RWPE2 (cell line): ENCODE results near the gene AGA.

ENCODE experiments used
- ATAC-seq: fragments of 200-7000 bp; cut with Tn5 transposase; 3 replicates; pipeline ENCODE4 v1.9.1; 2021; ENCODE audit warnings: low read depth
- DNase-seq: peaks from one replicate; pipeline ENCODE4 v3.0.0-alpha.2; 2020; ENCODE audit warnings: low spot score
- H3K27ac ChIP-seq: fragments of 450-650 bp; 2 replicates; pipeline ENCODE4 v1.5.1; 2017; ENCODE audit warnings: mild to moderate bottlenecking; ENCODE audit not compliant: poor library complexity, severe bottlenecking
- H3K27me3 ChIP-seq: fragments of 250-450 bp; sonication (Bioruptor Pico); 2 replicates; pipeline ENCODE4 v1.5.1; 2021; ENCODE audit warnings: mild to moderate bottlenecking, moderate library complexity; ENCODE audit not compliant: insufficient read depth, poor library complexity, severe bottlenecking
- H3K36me3 ChIP-seq: fragments of 250-450 bp; sonication (Bioruptor Pico); 2 replicates; pipeline ENCODE4 v1.5.1; 2020; ENCODE audit warnings: low read depth, mild to moderate bottlenecking, moderate library complexity
- H3K4me1 ChIP-seq: fragments of 250-450 bp; sonication (Bioruptor Pico); 2 replicates; pipeline ENCODE4 v1.5.1; 2021; ENCODE audit warnings: mild to moderate bottlenecking, moderate library complexity; ENCODE audit not compliant: insufficient read depth, poor library complexity, severe bottlenecking
- H3K4me3 ChIP-seq: fragments of 250-450 bp; sonication (Bioruptor Pico); 2 replicates; pipeline ENCODE4 v1.5.1; 2021; ENCODE audit warnings: mild to moderate bottlenecking, moderate library complexity; ENCODE audit not compliant: severe bottlenecking
- H3K9me3 ChIP-seq: fragments of 250-450 bp; sonication (Bioruptor Pico); 2 replicates; pipeline ENCODE4 v1.5.1; 2021; ENCODE audit warnings: mild to moderate bottlenecking, moderate library complexity; ENCODE audit not compliant: severe bottlenecking
- TF ChIP-seq, protein P1 (sequence below): fragments of 450-650 bp; IDR thresholded peaks from one replicate; pipeline ENCODE4 v1.5.1; 2017; ENCODE audit warnings: mild to moderate bottlenecking, moderate library complexity; ENCODE audit not compliant: poor library complexity, severe bottlenecking

AGA gene

GRCh38 chr4:177464026-177464425 lies 21.8 kb upstream of the AGA start:
- no peaks in the 10 kb centered on the region for H3K36me3 ChIP-seq
- peak; percentile 90 for ATAC-seq
- H3K9me3 ChIP-seq = no peaks in the 10 kb centered on the region
- H3K27ac ChIP-seq = no peak overlapping the region
- H3K27me3 ChIP-seq = no peaks in the 10 kb centered on the region
- H3K4me1 ChIP-seq = peaks cover 7% of the 10 kb centered on the region
- DNase-seq = no peak
- TF ChIP-seq, protein P1, sequence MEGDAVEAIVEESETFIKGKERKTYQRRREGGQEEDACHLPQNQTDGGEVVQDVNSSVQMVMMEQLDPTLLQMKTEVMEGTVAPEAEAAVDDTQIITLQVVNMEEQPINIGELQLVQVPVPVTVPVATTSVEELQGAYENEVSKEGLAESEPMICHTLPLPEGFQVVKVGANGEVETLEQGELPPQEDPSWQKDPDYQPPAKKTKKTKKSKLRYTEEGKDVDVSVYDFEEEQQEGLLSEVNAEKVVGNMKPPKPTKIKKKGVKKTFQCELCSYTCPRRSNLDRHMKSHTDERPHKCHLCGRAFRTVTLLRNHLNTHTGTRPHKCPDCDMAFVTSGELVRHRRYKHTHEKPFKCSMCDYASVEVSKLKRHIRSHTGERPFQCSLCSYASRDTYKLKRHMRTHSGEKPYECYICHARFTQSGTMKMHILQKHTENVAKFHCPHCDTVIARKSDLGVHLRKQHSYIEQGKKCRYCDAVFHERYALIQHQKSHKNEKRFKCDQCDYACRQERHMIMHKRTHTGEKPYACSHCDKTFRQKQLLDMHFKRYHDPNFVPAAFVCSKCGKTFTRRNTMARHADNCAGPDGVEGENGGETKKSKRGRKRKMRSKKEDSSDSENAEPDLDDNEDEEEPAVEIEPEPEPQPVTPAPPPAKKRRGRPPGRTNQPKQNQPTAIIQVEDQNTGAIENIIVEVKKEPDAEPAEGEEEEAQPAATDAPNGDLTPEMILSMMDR = no peak
- H3K4me3 ChIP-seq = no peak overlapping the region

DNA sequence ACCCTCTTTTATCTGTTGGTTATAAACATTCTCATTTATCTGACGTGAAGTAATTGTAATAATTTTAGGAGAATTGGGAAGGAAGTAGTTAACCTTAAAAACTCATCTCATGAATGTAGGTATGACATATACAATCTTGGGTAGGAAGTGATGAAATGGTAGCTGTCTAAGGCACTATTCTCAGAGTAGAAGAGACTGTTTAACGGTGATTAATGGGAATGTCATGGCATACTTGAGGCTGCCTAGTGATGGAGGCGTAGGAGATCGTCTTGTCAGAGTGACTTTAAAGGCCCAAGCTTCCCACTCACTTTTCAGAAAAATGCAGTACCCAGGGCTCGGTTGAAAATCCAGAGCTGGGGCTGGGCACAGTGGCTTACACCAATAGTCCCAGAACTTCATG lies 19.4 kb upstream of the AGA start:
- H3K4me3 ChIP-seq = no peak overlapping the region
- DNase-seq (no peak), ATAC-seq (peak; percentile 64; the same call in 2 of the 3 replicates)
- H3K9me3 ChIP-seq = no peaks in the 10 kb centered on the region
- TF ChIP-seq, protein P1 = no peak
- H3K36me3 ChIP-seq = no peaks in the 10 kb centered on the region
- peaks cover 7% of the 10 kb centered on the region for H3K4me1 ChIP-seq
- H3K27me3 ChIP-seq = no peaks in the 10 kb centered on the region
- no peak overlapping the region for H3K27ac ChIP-seq

GRCh38 chr4:177460460-177460859 lies 18.2 kb upstream of the AGA start:
- Histone ChIP-seq H3K4me1 (peaks cover 7% of the 10 kb centered on the region), H3K27ac (no peak overlapping the region), H3K36me3 (peaks cover 3% of the 10 kb centered on the region; the same call in 1 of the 2 replicates), H3K9me3 (no peaks in the 10 kb centered on the region), H3K4me3 (no peak overlapping the region), H3K27me3 (no peaks in the 10 kb centered on the region)
- TF ChIP-seq, protein P1 = no peak
- DNase-seq (no peak), ATAC-seq (no peak)

DNA sequence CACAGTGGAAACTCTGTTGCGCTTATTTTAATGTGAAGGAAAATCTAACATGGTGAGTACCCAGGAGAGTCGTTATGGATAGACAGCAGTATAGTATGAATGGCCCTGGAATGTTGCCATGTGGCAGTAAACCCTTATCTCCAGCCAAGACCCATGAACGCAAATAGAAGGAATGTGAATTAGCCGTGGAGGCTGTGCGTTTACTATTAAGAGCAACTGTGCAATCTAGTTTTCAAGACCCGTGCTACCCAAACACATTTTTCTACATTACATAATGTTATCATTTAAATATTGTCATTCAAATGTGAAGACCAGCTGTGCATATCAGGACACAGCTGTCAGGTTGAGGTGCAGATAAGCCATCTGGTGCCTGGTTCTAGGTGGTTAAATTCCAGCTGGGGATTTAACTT lies 13.3 kb upstream of the AGA start:
- H3K36me3 ChIP-seq = peaks cover 3% of the 10 kb centered on the region; the same call in 1 of the 2 replicates
- no peak overlapping the region for H3K4me3 ChIP-seq
- ATAC-seq = no peak
- H3K9me3 ChIP-seq = no peaks in the 10 kb centered on the region
- H3K27ac ChIP-seq = no peak overlapping the region
- H3K4me1 ChIP-seq = no peaks in the 10 kb centered on the region
- H3K27me3 ChIP-seq = no peaks in the 10 kb centered on the region
- no peak for DNase-seq
- TF ChIP-seq, protein P1 = no peak

GRCh38 chr4:177453116-177453515 lies 10.9 kb upstream of the AGA start:
- Histone ChIP-seq H3K36me3 (peaks cover 3% of the 10 kb centered on the region; the same call in 1 of the 2 replicates), H3K9me3 (no peaks in the 10 kb centered on the region), H3K27me3 (no peaks in the 10 kb centered on the region), H3K4me1 (no peaks in the 10 kb centered on the region), H3K4me3 (no peak overlapping the region), H3K27ac (no peak overlapping the region)
- DNase-seq (no peak), ATAC-seq (no peak)
- TF ChIP-seq, protein P1 = no peak
